ENCODE measurements around the gene GTF2E1. TPM values are rescaled to one million over a fixed set of nuclear protein-coding genes. Genes with fewer than 3 reads are reported as not detected.
"Not testable (repeated sequence)": the region's sequence is repeated elsewhere in the genome, so short reads cannot be mapped to it uniquely, and the experiment has no call there.

GTF2E1 gene
- total RNA-seq, 1 experiment from 2014 or later, result 16.5 TPM

DNA sequence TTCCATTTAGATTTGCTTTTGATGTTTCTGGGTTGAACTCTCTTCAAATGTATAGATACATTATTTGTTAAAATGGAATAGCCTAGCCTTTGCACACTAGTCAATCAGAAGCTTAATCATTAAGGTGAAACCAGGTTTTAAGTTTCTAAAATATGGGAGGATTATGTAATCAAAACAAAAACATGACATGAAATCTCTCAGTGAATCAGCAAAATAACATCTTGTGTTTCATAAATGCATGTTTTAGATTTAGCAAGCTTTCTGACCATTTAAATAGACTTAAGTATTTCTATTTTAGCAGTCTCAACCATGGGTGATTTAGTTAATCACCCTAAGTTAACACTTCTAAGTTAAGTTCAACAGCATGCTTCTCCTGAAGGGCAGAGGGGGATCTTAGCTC lies 11.3 kb downstream of the GTF2E1 start:
- no peak for DNase-seq (ENCODE audit: low read depth)

DNA sequence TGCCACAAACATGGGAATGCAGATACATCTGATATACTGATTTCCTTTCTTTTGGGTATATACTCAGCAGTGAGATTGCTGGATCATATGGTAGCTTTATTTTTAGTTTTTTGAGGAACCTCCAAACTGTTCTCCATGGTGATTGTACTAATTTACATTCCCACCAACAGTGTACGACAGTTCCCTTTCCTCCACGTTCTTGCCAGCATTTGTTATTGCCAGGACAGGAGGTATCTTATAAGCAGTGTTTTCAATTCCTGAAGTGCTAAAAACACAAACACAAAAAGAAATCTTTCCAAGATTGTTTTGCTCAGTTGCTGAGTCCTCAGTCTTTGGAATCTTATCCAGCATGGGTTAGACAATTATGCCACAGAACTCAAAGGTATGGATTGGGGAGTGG lies 13.5 kb downstream of the GTF2E1 start:
- DNase-seq (ENCODE audit: low read depth), result no peak

GRCh38 chr3:120758551-120758950 lies 16.0 kb downstream of the GTF2E1 start:
- DNase-seq (ENCODE audit: low read depth), result not testable (repeated sequence)

DNA sequence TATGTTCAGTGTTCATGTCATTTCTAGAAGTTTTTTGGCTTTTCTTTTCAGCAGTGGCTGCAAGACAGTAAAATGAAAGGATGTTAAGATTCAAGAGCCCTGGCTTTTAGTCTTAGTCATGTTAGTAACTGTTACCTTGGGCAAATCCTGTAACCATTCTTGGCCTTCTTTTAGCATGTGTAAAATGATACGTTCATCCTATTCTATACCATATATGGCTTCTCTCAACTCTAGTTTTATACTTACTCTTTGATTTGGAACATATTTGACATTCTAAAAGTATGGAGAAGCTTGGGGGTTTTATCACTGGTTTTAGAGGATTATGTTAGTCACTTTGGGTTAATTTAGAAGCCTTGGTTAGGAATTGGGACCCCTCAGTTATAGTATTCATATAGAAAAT lies 20.1 kb downstream of the GTF2E1 start:
- peak; percentile 39 for DNase-seq (ENCODE audit: low read depth)

DNA sequence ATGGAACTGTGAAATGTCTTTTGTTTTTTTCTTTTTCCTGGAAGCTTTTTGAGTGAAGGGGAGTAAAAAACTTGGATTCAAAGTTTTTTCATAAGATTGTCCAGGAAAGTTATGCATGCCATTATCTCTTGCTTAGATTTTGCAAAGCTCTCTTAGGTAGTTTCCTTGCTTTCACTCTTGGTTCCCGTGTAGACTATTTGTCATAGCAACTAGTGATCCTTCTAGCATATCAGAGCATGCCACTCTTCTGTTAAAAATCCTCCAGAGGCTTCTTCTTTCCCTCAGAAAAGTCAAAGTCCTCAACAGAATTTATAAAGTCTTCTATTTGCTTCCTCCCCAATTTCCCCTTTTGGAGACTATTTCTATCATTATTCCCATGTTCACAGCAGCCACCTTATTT lies 21.1 kb downstream of the GTF2E1 start:
- DNase-seq (ENCODE audit: low read depth), result no peak

DNA sequence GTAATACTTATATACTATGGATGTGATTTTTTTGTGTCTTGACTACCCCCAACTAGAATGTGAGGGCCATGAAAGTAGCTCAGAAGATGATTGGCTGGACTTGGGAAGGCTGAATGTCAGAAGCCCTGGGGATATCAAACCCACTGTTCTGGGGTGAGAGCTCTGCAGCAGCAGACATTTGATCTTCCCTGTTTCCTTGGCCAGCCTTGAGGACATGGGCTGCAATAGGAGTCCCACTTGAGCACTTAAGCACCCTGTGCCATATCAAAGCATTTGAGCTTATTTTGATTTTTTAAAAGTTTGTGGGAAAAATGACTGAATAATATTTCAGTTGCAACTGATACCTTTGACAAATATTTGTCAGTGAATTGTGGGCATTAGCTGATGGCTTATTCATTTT lies 21.7 kb downstream of the GTF2E1 start:
- DNase-seq (ENCODE audit: low read depth), result peak; percentile 15

DNA sequence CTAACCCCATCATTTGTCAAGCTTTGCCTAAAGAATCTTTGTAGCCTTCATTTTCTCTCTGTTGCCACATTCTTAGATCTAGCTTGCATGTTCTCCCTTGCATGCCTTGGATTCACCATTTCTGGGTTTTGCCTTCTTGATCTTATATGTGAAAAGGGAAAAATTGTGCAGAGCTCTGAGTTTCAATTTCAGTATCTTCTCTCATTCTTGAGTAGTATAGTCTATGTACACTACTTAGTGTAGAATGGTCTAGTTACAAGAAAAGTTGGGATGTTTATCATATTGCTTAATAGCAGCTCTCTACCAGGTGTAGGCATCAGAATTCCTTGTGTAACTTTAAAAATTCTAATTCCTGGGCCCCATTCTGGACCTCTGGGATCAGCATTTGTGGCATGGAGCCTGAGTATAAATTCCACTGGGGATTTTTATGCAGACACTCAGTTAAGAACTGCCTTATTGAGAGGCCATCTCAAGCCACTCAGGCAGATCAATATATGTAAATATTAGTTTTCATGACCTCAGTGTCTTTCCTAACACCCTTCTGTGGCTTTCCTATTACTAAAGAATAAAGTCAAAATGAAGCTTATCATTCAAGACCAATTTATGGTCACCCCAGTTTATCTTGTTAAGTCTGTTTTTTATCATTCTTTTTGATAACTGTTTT lies 23.4 kb downstream of the GTF2E1 start:
- DNase-seq (ENCODE audit: low read depth), result no peak

DNA sequence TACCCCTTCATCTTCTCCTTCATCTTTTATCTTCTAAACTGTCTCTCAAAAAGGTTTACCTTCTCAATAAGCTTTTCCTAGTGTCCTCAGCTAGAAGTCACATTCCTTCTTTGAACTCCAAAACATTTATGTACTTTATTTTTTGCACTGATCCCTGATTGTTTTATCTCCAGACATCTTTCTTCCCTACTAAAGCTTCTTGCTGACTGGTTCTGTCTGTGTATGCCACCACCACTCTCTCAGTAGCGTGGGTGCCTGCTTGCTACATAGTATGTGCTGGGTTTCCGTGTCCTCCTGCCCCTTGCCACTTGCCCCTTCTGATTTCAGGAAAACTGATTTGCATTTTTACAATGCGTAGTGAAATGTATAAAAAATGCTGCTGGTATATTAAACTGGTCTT lies 24.0 kb downstream of the GTF2E1 start:
- no peak for DNase-seq (ENCODE audit: low read depth)

DNA sequence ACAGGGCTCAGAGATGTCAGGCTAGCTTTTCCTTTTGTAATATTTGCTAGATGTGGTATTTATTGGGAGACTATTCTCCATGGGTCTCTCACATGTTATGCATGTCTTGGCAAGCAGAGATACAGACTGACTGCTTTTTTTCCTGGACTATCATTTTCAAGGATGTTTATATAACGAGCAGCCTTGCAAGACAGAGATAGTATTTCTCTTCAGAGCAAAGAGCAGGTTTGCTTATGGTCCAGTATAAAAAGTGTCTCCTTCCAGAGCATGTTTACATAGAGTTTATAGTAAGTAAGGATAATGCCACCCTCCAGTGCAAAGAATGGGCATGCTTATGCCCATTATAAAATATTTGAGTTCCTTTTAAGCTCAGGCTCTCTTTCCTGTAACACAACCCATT lies 24.6 kb downstream of the GTF2E1 start:
- DNase-seq (ENCODE audit: low read depth), result no peak

DNA sequence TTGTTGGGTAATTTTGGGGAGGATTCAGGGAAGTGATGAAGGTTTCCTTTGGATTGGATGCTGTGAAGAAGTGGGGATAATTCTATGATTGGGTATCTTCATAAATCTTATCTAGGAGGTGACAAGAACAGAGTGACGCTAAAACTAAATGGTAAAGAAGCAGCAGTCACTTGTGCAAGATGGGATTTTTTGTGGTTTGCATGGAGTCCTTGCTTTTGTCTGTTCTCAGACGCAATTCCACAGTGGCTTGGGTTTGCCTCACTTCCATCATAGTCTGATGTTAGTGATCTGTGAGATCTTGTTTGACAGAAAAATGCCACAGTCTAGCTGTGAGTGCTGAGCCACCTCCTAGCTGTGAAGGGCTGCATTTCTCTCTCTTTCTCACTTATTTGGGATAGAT lies 26.9 kb downstream of the GTF2E1 start:
- no peak for DNase-seq (ENCODE audit: low read depth)

- DNase-seq (ENCODE audit: low read depth), result no peak
These were observed 28.3 kb downstream of the GTF2E1 start for GRCh38 chr3:120770891-120771290.

GRCh38 chr3:120772081-120772480 lies 29.5 kb downstream of the GTF2E1 start:
- DNase-seq (ENCODE audit: low read depth), result no peak

GRCh38 chr3:120773932-120774331 lies 31.4 kb downstream of the GTF2E1 start:
- DNase-seq (ENCODE audit: low read depth), result peak; percentile 75

- no peak for DNase-seq (ENCODE audit: low read depth)
These were observed 32.9 kb downstream of the GTF2E1 start for GRCh38 chr3:120775411-120775810.

- no peak for DNase-seq (ENCODE audit: low read depth)
These were observed 36.2 kb downstream of the GTF2E1 start for GRCh38 chr3:120778776-120779175.

- DNase-seq (ENCODE audit: low read depth), result peak; percentile 93
These were observed 38.4 kb downstream of the GTF2E1 start for GRCh38 chr3:120780977-120781376.

DNA sequence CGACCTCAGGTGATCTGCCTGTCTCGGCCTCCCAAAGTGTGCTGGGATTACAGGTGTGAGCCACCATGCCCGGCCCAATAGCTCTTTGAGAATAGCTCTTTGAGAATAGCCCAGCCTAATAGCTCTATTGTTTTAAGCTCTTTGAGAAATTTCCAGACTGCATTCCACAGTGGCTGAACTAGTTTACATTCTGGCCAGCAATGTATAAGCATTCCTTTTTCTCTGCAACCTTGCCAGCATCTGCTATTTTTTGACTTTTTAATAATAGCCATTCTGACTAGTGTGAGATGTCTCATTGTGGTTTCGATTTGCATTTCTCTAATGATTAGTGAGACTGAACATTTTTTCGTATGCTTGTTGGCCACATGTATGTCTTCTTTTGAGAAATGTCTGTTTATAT lies 43.3 kb downstream of the GTF2E1 start:
- not testable (repeated sequence) for DNase-seq (ENCODE audit: low read depth)

- DNase-seq (ENCODE audit: low read depth), result no peak
These were observed 48.5 kb downstream of the GTF2E1 start for GRCh38 chr3:120791010-120791409.

DNA sequence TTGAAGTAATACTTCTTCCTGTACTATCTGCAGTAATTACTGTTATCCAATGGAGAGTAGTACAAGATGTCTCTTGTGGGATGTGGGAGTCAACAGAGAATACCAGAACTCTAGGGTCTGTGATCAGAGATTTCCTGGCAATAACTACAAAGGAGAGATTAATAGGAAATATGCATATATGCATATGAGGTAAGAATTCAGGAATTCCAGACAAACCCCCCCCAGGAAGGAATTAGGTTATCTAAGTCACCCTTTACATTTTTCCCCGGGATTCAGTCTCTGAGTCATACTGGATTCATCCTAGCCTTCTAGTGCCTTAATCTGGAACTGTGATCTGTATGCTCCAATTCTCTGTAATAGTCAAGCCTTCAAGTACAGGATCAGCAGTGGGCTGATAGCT lies 49.4 kb downstream of the GTF2E1 start:
- peak; percentile 81 for DNase-seq (ENCODE audit: low read depth)

DNA sequence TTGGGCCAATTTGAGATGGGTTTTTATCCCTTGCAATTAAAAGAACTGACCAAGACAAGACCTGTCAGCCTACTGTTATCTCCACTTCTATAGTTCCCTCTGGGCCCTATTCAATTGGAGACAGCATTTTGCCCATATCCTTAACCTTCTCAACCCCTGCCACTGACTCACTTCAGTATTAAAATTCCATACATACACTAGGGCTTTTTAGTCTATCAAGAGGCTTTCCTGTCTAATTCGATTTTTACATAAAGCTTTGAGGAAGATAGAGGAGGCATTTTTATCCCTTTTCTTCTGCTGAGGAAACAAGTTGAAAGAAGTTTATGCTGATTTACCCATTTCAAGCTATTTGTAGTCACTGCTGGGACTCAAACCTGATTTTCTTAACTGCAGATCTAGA lies 51.1 kb downstream of the GTF2E1 start:
- DNase-seq (ENCODE audit: low read depth), result peak; percentile 26

DNA sequence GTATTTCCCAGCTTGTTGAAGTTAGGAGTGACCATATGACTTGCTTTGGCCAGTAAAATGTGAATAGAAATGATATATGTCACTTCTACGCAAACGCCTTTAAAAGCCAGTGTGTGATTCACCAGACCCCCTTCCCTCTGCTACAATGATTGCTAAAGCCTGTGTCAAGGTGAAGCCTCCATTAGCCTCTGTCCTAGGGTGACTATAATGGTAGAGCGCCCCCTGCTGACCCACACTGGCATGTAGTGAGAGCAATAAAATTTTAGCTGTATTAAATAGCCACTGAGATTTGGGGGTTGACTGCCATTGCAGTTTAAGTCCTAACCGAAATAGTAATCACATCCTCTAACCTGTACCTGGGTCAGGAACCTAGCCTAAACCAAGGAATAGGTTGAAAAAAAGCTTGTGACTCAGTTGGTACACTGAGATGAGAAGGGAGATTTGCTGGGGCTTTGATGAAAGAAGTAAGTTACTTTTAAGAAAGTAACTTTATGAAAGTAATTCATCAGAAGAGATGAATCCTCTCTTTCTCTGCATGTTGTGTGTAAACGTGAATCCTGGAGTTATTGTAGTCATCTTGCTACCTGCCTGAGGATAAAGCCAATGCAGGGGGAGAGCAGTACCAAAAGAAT lies 52.6 kb downstream of the GTF2E1 start:
- DNase-seq (ENCODE audit: low read depth), result peak; percentile 73

GRCh38 chr3:120795959-120796358 lies 53.4 kb downstream of the GTF2E1 start:
- DNase-seq (ENCODE audit: low read depth), result no peak

DNA sequence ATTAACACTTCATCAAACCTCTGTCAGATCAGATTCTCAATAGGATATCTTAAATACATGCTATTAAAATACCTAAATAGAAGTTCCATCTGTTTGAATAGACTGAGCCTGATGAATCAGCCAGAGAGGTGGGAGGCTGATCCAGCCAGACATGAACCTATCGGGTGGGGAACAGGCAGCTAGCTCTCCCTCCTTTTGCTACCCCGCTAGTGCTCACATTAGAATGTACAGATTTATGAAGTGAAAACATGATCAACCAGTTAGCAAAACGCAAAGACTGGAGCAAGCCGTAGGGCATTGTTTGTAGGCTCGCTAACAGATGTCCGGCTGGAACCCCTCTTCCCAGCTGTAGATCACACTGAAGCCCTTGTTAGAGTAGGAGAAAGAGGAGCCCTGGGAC lies 54.4 kb downstream of the GTF2E1 start:
- DNase-seq (ENCODE audit: low read depth), result no peak

DNA sequence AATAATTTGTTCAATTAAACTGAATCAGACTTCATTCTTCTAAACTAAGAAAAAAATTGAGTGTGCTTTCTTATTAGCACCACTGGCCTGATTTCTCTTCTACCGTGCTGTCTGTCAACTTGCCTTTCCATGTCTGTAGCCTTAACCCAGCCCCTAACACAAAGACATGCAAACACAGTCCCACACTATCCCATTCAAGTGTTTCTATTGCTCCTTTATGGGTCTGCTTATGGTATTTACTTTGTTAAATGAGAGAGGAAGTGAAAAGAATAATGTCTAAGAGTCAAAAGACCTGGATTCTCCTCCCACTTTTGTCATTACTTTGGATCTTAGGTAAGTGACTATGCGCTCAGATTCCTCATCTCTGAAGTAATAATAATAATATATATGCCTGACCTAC lies 55.3 kb downstream of the GTF2E1 start:
- DNase-seq (ENCODE audit: low read depth), result no peak

Measured in RPMI7951 (cell line).